ENCODE measurements around the gene SPOUT1.

- TF ChIP-seq, protein P1, sequence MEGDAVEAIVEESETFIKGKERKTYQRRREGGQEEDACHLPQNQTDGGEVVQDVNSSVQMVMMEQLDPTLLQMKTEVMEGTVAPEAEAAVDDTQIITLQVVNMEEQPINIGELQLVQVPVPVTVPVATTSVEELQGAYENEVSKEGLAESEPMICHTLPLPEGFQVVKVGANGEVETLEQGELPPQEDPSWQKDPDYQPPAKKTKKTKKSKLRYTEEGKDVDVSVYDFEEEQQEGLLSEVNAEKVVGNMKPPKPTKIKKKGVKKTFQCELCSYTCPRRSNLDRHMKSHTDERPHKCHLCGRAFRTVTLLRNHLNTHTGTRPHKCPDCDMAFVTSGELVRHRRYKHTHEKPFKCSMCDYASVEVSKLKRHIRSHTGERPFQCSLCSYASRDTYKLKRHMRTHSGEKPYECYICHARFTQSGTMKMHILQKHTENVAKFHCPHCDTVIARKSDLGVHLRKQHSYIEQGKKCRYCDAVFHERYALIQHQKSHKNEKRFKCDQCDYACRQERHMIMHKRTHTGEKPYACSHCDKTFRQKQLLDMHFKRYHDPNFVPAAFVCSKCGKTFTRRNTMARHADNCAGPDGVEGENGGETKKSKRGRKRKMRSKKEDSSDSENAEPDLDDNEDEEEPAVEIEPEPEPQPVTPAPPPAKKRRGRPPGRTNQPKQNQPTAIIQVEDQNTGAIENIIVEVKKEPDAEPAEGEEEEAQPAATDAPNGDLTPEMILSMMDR (conservative IDR thresholded peaks at IDR 0.05 in 1 of 2, IDR thresholded peaks at IDR 0.05 in 1 of 2; ENCODE audit: low read depth in 1 of 2, low read length in 2 of 2) = no peak
- TF ChIP-seq EZH2 (IDR thresholded peaks at IDR 0.05; ENCODE audit: low read length, missing control alignments) = no peak
Observed at GRCh38 chr9:128845186-128845931, 15.8 kb upstream of the SPOUT1 start.

Measured in fibroblast of lung (primary cell).